HL-60/S4 (cell line): ENCODE results near the gene CCHCR1.
"Not testable (repeated sequence)": the region's sequence is repeated elsewhere in the genome, so short reads cannot be mapped to it uniquely, and the experiment has no call there.

Experiments
- in situ Hi-C: fragments of 300-500 bp; cut with MboI; formaldehyde crosslinking; loops from 2 replicates; pipeline ENCODE4 v1.14.3; 2022; ENCODE audit warnings: low sequenced_read_pairs

CCHCR1 gene

GRCh38 chr6:31157513-31158139 lies at the start of gene CCHCR1:
CCHCR1 (minus strand) TSS chr6:31157802; CDS start chr6:31157600, 202 bp downstream.
- in situ Hi-C loops, result no loop called here

DNA sequence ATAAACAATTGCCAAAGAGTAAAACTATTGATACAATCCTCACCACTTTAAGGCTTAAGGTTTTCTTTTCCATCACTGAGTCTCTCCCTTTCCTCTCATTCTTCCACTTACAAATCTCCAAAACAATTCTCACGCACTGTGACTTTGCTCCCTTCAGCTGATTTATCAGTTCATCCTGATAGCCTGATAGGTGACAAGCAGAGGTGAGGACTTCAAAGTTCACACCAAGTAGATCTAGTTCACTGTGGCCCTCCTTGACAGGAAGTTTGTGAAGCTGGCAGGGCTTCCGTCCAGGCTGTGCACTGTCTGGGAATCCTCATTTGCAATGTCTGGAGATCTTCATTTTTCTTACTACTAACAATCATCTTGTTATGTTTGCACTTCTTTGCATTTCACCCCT lies 48.0 kb upstream of the CCHCR1 start:
- in situ Hi-C loops, result no loop called here

GRCh38 chr6:31204751-31205145 lies 47.1 kb upstream of the CCHCR1 start:
- in situ Hi-C loops, result no loop called here

GRCh38 chr6:31203345-31203979 lies 45.9 kb upstream of the CCHCR1 start:
- in situ Hi-C loops, result no loop called here

- in situ Hi-C loops, result no loop called here
These were observed 44.9 kb upstream of the CCHCR1 start for GRCh38 chr6:31202259-31203166.

DNA sequence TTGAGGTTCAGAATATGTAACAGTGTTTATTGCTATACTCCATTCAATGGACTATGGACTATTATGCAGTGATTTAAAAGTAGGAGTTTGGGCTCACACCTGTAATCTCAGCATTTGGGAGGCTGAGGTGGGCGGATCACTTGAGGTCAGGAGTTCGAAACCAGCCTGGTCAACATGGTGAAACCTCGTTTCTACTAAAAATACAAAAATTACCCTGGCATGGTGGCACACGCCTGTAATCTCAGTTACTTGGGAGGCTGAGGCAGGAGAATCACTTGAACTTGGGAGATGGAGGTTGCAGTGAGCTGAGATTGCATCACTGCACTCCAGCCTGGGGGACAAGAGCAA lies 41.5 kb upstream of the CCHCR1 start:
- in situ Hi-C loops, result loop anchor here (5.0 kb wide), 1 partner anchor 168 kb away; no protein-coding TSS in a partner anchor

DNA sequence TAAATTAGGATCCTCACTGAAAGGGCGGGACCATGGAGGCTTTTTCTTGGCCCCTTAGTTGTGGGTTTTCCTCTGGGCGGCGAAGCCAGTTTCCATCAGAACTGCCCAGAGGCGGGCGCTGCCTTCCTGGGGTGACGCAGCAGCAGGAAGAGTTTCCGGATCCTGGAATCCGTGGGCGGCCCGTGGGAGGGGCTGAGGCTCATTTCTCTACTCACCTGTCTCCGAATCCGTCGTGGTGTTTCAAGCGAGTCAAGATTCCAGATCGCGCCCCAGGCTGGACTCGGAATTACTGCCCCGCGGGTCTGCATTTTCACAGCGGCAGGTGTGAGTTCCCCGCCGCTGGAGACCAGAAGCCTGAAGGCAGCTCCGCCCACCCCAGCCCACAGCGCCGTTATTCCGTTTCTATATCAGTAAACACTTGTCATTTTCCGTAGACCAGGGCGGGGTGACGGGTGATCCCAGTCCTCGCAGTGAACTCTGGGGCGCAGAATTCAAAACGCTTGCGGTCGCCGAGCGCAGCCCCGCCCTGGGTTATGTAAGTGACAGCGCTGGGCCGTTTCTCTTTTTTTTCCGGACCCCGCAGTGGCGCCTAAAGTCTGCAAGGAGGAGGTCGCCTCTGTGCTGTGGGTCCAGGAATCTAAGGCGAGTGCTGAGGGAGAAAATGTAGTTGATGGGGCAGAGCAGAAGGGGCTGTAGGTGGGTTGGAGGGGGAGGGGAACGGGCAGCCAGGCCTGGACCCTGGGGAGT lies 40.1 kb upstream of the CCHCR1 start:
- in situ Hi-C loops, result loop anchor here (5.0 kb wide), 1 partner anchor 170 kb away; no protein-coding TSS in a partner anchor

DNA sequence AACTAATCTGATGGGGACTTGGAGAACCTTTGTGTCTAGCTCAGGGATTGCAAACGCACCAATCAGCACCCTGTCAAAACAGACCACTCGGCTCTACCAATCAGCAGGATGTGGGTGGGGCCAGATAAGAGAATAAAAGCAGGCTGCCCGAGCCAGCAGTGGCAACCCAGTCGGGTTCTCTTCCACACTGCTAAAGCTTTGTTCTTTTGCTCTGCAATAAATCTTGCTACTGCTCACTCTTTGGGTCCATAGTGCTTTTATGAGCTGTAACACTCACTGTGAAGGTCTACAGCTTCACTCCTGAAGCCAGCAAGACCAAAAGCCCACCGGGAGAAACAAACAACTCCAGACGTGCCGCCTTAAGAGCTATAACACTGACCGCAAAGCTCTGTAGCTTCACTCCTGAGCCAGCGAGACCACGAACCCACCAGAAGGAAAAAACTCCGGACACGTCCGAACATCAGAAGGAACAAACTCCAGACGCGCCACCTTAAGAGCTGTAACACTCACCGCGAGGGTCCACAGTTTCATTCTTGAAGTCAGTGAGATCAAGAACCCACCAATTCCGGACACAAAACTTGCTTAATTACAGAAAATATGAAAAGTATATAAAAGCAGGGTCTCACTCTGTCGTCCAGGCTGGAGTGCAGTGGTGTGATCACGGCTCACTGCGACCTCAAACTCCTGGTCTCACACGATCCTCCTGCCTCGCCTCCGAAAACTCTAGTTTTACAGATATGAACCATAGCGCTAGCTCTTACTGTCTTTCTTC lies 38.8 kb upstream of the CCHCR1 start:
- in situ Hi-C loops, result loop anchor here (5.0 kb wide), 1 partner anchor 171 kb away; no protein-coding TSS in a partner anchor

DNA sequence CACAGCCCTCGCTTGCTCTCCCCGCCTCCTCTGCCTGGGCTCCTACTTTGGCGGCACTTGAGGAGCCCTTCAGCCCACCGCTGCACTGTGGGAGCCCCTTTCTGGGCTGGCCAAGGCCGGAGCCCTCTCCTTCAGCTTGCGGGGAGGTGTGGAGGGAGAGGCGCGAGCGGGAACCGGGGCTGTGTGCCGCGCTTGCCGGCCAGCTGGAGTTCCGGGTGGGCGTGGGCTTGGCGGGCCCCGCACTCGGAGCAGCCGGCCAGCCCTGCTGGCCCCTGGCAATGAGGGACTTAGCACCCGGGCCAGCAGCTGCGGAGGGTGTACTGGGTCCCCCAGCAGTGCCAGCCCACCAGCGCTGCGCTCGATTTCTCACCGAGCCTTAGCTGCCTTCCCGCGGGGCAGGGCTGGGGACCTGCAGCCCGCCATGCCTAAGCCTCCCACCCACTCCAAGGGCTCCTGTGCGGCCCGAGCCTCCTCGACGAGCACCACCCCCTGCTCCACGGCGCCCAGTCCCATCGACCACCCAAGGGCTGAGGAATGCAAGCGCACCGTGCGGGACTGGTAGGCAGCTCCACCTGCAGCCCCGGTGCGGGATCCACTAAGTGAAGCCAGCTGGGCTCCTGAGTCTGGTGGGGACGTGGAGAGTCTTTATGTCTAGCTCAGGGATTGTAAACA lies 37.8 kb upstream of the CCHCR1 start:
- in situ Hi-C loops, result loop anchor here (5.0 kb wide), 1 partner anchor 172 kb away; no protein-coding TSS in a partner anchor

DNA sequence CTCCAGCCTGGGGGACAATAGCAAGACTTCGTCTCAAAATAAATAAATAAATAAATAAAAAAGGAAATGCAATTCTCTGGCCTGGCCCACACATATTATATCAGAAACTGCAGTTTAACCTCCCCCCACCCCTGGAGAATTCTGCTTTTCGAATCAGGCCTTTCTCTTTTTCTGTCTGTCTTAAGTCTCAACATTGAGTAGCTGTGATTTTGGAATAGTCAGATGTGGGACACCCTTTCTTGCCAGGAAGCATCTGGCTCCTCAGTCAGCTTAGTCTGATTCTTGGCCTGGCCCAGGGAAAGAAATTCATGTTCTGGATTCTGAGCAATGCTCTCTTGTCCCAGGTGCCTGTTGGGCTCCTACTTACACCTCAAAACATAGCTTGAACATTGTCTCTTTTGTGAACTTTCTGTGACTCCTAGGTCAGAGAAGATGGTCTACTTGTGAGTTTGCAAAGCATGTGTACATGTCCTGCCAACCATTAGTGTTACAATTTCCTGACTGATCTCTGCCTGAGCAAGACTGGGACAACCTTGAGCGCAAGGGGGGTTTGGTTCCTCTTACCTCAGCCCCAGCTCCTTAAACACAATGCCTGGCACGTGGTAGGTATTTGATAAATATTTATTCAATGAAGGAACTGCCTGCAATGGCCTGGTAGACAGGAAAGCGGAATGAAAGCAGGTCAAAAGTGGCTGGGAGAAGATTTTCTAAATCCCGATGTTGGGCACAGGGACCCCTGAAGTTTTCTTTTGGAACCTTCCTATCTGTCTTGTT lies 36.6 kb upstream of the CCHCR1 start:
- in situ Hi-C loops, result no loop called here

DNA sequence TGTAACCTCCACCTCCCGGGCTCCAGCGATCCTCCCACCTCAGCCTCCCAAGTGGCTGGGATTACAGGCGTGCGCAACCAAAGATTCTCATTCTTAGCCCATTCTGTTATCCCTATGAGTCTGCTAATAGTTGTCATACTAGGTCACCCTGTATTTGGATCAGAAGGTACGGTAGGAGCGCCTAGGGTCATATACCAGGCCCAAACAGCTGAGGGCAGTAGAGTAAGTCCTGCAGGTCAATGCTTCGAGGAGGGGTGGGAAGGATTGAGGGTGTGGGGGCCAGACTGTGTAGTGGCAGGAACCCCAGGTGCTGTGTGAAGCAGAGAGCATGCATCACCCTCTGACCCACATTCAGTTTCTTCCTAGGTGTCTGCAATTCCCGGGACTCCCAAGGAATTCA lies 35.6 kb upstream of the CCHCR1 start:
- in situ Hi-C loops, result no loop called here

GRCh38 chr6:31192431-31193105 lies 35.0 kb upstream of the CCHCR1 start:
- in situ Hi-C loops, result not testable (repeated sequence)

GRCh38 chr6:31190488-31190887 lies 32.9 kb upstream of the CCHCR1 start:
- in situ Hi-C loops, result no loop called here

- in situ Hi-C loops, result loop anchor here (5.0 kb wide), 1 partner anchor 52 kb away; the partner anchor contains the start of gene PSORS1C2
These were observed 31.6 kb upstream of the CCHCR1 start for GRCh38 chr6:31189223-31189622.

- in situ Hi-C loops, result loop anchor here (5.0 kb wide), 1 partner anchor 50 kb away; the partner anchor contains the start of gene PSORS1C2
These were observed 30.2 kb upstream of the CCHCR1 start for GRCh38 chr6:31187780-31188194.

DNA sequence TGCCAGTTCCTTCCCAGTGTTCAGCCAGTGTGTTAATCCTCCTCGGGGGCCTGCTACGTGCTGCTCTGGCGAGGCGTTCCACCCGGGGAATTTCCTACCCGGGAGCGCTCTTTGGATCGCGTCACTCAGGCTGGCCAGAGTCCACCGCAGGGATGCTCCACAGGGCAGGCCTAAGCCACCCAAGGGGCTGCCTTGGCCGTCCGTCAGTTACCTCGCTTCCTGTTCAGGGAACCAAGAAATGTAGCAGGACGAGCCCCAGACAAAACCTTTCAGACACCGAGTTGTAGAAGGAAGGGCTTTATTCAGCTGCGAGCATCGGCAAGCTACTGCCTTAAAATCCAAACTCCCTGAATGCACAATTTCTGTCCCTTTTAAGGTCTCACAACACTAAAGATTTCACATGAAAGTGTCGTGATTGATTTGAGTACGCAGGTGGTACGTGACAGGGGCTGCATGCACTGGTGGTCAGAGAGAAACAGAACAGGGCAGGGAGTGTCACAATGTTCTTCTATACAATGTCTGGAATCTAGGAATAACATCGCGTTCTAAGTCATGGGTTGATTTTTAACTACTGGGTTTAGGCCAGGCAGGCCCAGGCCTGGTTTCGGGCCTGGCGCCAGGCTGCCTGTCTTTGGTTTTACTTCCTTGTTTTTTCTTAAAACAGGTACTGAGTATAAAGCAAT lies 28.6 kb upstream of the CCHCR1 start:
- in situ Hi-C loops, result loop anchor here (5.0 kb wide), 1 partner anchor 49 kb away; the partner anchor contains the start of gene PSORS1C2

GRCh38 chr6:31185695-31186051 lies 28.1 kb upstream of the CCHCR1 start:
- in situ Hi-C loops, result loop anchor here (5.0 kb wide), 1 partner anchor 48 kb away; the partner anchor contains the start of gene PSORS1C2
